HuH-7 (cell line): Measurements from ENCODE around the gene PPM1D.
"Not testable (repeated sequence)": the region's sequence is repeated elsewhere in the genome, so short reads cannot be mapped to it uniquely, and the experiment has no call there.

Experiments used
- DNase-seq: peaks from one replicate; pipeline ENCODE4 v3.0.0; 2011; ENCODE audit warnings: low spot score

The PPM1D gene

DNA sequence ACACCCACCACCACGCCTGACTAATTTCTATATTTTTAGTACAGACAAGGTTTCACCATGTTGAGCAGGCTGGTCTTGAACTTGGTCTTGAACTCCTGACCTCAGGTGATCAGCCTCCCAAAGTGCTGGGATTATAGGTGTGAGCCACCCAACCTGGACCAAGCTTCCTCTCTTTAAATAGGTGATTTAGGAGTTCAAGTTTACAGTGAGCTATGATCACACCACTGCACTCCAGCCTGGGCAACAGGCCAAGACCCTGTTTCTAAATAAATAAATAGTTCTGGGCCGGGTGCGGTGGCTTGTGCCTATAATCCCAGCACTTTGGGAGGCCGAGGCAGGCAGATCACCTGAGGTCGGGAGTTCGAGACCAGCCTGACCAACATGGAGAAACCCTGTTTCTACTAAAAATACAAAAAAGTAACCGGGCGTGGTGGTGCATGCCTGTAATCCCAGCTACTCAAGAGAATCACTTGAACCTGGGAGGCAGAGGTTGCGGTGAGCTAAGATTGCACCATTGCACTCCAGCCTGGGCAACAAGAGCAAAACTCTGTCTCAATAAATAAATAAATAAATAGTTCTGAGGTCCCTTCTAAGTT is 6.5 kb upstream of the PPM1D start:
- DNase-seq = not testable (repeated sequence)

DNA sequence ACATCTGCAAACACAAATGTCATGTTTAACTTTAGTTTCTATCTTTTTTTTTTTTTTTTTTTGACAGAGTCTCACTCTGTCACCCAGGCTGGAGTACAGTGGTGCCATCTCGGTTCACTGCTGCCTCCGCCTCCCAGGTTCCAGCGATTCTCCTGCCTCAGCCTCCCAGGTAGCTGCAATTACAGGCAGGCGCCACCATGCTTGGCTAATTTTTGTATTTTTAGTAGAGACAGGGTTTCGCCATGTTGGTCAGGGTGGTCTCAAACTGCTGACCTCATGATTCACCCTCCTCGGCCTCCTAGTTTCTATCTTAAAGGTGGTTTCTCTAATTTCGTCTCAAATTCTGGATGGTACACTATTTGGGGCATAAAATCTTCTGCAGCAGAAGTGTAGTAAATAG is 5.8 kb upstream of the PPM1D start:
- DNase-seq = not testable (repeated sequence)

DNA sequence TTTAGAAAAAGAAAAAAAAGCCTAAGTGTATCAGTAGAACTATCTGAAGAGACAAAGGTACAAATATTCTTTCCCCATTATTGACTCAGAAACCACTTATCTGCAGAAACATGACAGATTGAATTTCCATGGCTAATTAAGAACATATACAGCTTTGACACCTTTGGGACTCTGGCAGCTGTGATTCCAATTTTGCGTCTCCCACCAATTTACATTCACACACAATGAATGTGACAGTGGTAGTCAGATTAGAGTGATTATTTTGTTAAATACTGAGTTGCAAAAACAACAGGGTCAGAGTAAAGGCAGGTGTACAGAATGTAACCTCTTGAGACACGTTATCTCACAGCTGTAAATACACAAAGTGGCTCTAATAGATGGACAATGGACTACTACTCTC is 5.3 kb upstream of the PPM1D start:
- DNase-seq = no peak

DNA sequence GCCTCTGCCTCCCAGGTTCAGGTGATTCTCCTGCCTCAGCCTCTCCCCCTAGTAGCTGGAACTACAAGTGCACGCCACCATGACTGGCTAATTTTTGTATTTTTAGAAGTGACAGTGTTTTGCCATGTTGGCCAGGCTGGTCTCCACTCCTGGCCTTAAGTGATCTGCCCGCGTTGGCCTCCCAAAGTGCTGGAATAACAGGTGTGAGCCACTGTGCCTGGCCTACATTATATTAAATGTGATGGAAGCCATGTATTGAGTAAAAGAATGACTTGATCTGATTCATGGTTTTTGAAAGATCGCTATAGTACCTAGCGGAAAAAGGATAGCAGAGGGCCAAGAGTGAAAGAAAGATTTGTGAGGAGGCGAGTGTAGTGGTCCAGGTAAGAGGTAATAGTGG is 2.7 kb upstream of the PPM1D start:
- no peak for DNase-seq

- DNase-seq = no peak
These were observed 1.8 kb upstream of the PPM1D start for GRCh38 chr17:60598001-60598736.

- DNase-seq = peak; percentile 23
These were observed 773 bp upstream of the PPM1D start for GRCh38 chr17:60599220-60599619.

DNA sequence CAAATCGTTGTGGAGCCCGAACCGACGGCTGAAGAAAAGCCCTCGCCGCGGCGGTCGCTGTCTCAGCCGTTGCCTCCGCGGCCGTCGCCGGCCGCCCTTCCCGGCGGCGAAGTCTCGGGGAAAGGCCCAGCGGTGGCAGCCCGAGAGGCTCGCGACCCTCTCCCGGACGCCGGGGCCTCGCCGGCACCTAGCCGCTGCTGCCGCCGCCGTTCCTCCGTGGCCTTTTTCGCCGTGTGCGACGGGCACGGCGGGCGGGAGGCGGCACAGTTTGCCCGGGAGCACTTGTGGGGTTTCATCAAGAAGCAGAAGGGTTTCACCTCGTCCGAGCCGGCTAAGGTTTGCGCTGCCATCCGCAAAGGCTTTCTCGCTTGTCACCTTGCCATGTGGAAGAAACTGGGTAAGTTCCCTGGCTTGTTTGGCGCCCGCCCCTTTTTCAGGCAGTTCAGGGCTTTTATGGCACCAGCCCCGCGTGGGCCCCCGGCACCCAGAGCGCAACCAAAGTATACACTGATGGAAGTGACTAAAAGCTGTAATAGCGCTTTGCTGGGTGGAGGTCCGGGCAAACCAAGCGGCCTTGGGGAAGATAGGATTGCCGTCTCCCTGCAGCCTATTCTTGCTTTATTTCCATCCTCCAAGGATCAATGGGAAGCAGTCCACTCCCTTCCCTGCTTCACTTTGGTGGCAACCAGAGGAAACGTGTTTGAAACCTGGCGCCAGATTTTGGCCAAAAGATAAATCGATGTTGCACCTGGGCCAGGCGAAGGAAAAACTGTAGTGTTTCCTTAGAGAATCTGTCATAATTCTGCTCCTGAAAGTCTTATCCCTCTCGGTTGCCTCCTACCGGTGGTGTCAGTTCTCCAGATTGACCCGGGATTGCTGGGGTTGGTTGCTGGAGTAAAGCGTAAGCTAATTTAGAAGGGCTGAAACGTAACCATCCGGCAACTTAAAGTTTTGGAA is 775 bp downstream of the PPM1D start:
- DNase-seq = peak; percentile 92

DNA sequence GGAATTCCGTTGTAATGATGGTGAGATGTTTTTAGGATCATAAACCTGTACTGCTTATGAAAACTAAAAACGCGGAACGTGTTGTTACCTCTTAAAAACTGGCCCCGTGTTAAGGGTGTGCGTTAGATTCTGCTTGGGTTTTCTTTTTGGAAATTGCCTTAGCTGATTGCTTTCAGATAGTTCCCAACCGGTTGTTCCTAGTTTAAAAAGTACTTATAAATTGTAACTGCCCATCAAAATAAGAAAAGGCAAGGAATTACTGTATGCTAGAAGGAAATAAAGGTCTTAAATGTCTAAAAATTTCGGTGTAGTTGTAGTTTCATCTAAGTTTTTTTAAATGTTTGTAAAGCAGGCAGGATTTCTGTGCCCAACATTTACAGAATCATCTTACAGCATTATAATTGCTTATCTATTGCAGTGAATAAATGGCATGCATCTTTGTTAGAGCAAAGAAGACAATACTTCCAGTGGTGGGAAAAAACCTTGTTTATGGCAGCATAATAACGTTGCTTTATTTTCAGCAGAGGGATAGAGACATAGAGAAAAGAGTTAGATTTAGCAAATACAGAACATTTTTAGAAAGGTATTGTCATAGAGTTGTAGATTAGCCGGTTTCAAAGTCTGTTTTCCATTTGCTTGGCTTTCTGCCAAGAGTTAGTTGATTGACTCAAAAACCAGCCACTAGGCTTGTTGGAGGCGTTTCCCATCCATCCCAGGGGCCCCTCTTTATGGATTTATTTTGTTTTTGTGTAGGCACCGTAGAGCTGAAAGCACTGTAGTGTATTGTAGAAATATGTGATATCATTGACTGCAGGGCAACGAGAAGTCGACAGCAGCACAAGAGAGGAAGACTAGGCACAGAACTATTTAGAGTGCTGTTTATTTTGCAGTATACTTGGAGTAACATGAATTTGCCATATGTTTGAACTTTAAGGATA is 1.7 kb downstream of the PPM1D start:
- peak; percentile 74 for DNase-seq

DNA sequence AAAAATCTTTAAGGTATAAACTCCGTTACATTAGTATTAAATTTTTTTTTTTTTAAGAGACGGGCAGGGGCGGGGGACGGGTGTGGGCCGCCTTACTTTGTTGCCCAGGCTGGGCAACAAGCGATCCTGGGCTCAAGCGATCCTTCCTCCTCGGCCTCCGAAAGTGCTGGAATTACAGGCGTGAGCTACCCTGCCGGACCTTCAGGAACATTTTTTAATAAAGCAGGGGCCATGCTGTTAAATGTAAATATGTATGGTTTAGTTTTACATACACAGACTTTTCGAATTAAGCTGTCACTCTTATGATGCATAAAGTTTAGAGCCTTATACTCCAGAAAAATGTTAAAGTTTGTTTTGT is 2.4 kb downstream of the PPM1D start:
- DNase-seq = no peak

GRCh38 chr17:60602871-60603270 is 2.9 kb downstream of the PPM1D start:
- no peak for DNase-seq

GRCh38 chr17:60603477-60603876 is 3.5 kb downstream of the PPM1D start:
- DNase-seq = not testable (repeated sequence)

GRCh38 chr17:60604686-60605334 is 4.8 kb downstream of the PPM1D start:
- DNase-seq = no peak

DNA sequence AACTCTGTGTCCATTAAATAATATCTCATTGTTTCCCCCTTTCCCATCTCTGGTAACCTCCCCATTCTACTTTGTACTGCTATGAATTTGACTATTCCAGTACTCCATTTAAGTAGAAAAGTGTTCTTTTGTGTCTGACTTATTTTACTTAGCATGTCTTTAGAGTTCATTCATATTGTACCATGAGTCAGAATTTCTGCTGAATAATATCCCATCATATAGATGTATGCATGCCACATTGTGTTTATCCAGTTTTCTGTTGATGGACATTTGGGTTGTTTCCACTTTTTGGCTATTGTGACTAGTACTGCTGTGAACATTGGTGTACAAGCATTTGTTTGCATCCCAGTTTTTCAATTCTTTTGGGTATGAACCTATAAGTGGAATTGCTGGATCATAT is 6.0 kb downstream of the PPM1D start:
- no peak for DNase-seq

DNA sequence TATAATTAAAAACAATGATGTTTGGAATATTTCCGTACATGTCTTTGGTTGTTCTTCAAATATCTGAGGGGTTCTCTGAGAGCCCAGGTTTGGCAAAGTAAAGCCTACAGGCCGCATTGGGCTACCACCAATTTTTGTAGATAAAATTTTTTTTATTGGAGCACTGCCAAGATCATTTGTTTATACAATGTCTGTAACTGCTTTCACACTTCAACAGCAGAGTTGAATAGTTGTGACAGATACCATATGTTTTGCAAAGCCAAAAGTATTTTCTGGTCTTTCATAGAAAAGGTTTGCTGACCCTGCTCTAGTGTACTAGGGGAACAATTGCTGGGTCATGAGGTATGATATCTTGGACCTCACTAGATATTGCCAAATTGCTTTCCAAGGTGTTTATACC is 10.5 kb downstream of the PPM1D start:
- DNase-seq = no peak

DNA sequence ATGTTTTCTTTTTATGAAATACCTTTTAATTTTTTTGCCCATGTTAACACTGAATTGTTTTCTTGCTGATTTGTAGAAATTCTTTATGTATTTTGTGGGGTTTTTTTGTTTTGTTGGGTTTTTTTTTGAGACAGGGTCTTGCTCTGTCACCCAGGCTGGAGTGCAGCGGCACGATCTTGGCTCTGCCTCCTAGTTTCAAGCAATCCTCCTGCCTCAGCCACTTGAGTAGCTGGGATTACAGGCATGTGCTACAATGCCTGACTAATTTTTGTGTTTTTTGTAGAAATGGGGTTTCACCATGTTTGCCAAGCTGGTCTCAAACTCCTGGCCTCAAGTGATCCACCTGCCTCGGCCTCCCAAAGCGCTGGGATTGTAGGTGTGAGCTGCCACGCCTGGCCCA is 11.3 kb downstream of the PPM1D start:
- DNase-seq = not testable (repeated sequence)

DNA sequence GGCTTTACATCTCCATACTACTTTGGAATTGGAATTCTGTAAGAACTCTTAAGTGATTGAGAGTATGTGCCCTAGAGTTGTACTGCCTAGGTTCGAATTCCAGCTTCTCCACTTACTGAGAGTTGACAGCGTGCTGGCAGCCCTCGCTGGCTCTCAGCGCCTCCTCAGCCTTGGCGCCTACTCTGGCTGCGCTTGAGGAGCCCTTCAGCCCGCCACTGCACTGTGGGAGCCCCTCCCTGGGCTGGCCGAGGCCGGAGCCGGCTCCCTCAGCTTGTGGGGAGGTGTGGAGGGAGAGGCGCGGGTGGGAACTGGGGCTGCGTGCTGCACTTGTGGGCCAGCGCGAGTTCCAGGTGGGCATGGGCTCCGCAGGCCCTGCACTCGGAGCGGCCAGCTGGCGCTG is 13.3 kb downstream of the PPM1D start:
- DNase-seq = no peak

GRCh38 chr17:60613796-60614195 is 13.8 kb downstream of the PPM1D start:
- not testable (repeated sequence) for DNase-seq

DNA sequence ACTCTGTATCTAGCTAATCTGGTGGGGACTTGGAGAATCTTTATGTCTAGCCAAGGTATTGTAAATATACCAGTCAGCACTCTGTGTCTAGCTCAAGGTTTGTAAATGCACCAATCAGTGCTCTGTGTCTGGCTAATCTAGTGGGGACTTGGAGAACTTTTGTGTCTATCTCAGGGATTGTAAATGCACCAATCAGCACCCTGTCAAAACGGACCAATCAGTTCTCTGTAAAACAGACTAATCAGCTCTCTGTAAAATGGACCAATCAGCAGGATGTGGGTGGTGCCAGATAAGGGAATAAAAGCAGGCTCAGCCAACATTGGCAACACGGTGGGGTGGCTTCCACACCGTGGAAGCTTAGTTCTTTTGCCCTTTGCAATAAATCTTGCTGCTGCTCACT is 14.3 kb downstream of the PPM1D start:
- DNase-seq = not testable (repeated sequence)

DNA sequence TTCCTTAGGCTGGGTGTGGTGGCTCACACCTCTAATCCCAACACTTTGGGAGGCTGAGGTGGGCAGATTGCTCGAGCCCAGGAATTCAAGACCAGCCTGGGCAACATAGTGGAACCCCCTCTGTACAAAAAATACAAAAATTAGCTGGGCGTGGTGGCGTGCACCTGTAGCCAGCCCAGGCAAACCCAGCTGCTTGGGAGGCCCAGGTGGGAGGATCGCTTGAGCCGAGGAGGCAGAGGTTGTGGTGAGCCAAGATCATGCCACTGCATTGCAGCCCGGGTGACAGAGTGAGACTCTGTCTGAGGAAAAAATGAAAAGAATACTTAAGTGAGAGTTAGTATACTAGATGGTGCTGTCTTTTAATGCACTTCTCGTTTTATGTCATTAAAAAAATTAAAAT is 15.1 kb downstream of the PPM1D start:
- DNase-seq = no peak

DNA sequence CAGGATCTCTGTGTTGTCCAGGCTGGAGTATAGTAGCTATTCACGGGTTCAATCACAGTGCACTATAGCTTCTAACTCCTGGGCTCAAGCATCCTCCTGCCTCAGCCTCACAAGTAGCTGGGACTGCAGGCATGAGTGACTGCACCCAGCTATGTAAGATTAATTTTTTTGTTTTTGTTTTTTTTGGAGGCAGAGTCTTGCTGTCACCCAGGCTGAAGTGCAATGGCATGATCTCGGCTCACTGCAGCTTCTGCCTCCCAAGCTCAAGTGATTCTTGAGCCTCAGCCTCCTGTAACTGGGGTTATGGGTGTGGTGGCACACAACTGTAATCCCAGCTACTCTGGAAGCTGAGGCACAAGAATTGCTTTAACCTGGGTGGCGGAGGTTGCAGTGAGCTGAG is 15.8 kb downstream of the PPM1D start:
- no peak for DNase-seq

DNA sequence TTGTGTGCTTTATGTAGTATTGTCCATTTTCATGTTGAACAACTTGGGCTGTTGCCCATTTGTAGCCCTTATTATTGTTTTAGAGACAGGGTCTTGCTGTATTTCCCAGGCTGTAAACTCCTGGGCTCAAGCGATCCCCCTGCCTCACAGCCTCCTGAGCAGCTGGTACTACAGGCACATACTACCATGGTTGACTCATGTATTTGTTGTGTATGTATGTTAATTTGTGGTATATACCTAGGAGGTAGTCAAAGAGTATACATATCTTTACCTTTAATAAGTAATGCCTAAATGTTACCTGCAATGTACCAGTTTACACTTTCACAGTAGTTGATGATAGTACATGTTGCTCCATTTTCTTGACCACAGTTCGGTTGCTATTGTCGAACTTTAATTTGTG is 18.1 kb downstream of the PPM1D start:
- DNase-seq = no peak
